GM18870 (cell line): Measurements from ENCODE around the gene EVA1B.

Experiments
- ATAC-seq: cut with Tn5 transposase; IDR thresholded peaks from one replicate; pipeline ENCODE4 v1.9.1; 2021; ENCODE audit warnings: moderate library complexity; ENCODE audit not compliant: unreplicated experiment

Gene EVA1B

GRCh38 chr1:36346741-36347370, 23.4 kb upstream of the EVA1B start:
- no peak for ATAC-seq

GRCh38 chr1:36345353-36345752, 21.9 kb upstream of the EVA1B start:
- ATAC-seq: no peak

GRCh38 chr1:36344395-36344680, 20.9 kb upstream of the EVA1B start:
- ATAC-seq: no peak

- no peak for ATAC-seq
Observed at GRCh38 chr1:36343651-36344394, 20.4 kb upstream of the EVA1B start.

GRCh38 chr1:36342426-36343185, 19.2 kb upstream of the EVA1B start:
- no peak for ATAC-seq

GRCh38 chr1:36341626-36342320, 18.3 kb upstream of the EVA1B start:
- ATAC-seq: no peak

GRCh38 chr1:36339615-36340014, 16.2 kb upstream of the EVA1B start:
- no peak for ATAC-seq

GRCh38 chr1:36339215-36339614, 15.8 kb upstream of the EVA1B start:
- no peak for ATAC-seq

- ATAC-seq: no peak
Observed at GRCh38 chr1:36337830-36338229, 14.4 kb upstream of the EVA1B start.

GRCh38 chr1:36330940-36331339, 7.5 kb upstream of the EVA1B start:
- ATAC-seq: no peak

GRCh38 chr1:36329817-36330216, 6.4 kb upstream of the EVA1B start:
- ATAC-seq: no peak

- no peak for ATAC-seq
Observed at GRCh38 chr1:36328713-36329112, 5.3 kb upstream of the EVA1B start.

- no peak for ATAC-seq
Observed at GRCh38 chr1:36328088-36328480, 4.6 kb upstream of the EVA1B start.

GRCh38 chr1:36327421-36328087, 4.1 kb upstream of the EVA1B start:
- no peak for ATAC-seq

- ATAC-seq: no peak
Observed at GRCh38 chr1:36326499-36326898, 3.1 kb upstream of the EVA1B start.

- ATAC-seq: no peak
Observed at GRCh38 chr1:36324353-36324703, 883 bp upstream of the EVA1B start.

GRCh38 chr1:36322786-36323635, 434 bp downstream of the EVA1B start:
- no peak for ATAC-seq

- ATAC-seq: no peak
Observed at GRCh38 chr1:36322041-36322785, 1.2 kb downstream of the EVA1B start.

- ATAC-seq: no peak
Observed at GRCh38 chr1:36321119-36321951, 2.1 kb downstream of the EVA1B start.
